DMS114 treated with DMSO at 0.1 percent for 48 hours (cell line): ENCODE measurements around the gene DCAF5.

Experiments
- DNase-seq: peaks from one replicate; lab custom pipeline; 2025; ENCODE audit not compliant: unreplicated experiment; lab: John Stamatoyannopoulos, UW

Gene DCAF5

GRCh38 chr14:69149461-69150244 is 3.3 kb downstream of the DCAF5 start:
- DNase-seq = no peak

GRCh38 chr14:69142101-69142500 is 10.8 kb downstream of the DCAF5 start:
- no peak for DNase-seq

GRCh38 chr14:69141550-69141949 is 11.4 kb downstream of the DCAF5 start:
- DNase-seq = no peak

- no peak for DNase-seq
Measured at GRCh38 chr14:69139743-69140142, 13.2 kb downstream of the DCAF5 start.

- no peak for DNase-seq
Measured at GRCh38 chr14:69137843-69138535, 14.9 kb downstream of the DCAF5 start.

- DNase-seq = no peak
Measured at GRCh38 chr14:69137416-69137815, 15.5 kb downstream of the DCAF5 start.

- no peak for DNase-seq
Measured at GRCh38 chr14:69135133-69135532, 17.8 kb downstream of the DCAF5 start.

- DNase-seq = no peak
Measured at GRCh38 chr14:69133206-69134125, 19.5 kb downstream of the DCAF5 start.

GRCh38 chr14:69132513-69133181 is 20.3 kb downstream of the DCAF5 start:
- DNase-seq = no peak

- no peak for DNase-seq
Measured at GRCh38 chr14:69131176-69131575, 21.7 kb downstream of the DCAF5 start.

- DNase-seq = peak; percentile 76
Measured at GRCh38 chr14:69129264-69129880, 23.5 kb downstream of the DCAF5 start.

- no peak for DNase-seq
Measured at GRCh38 chr14:69118305-69118704, 34.6 kb downstream of the DCAF5 start.

GRCh38 chr14:69117020-69117767 is 35.7 kb downstream of the DCAF5 start:
- DNase-seq = no peak

- no peak for DNase-seq
Measured at GRCh38 chr14:69115407-69116185, 37.3 kb downstream of the DCAF5 start.

GRCh38 chr14:69114763-69115162 is 38.2 kb downstream of the DCAF5 start:
- DNase-seq = no peak

GRCh38 chr14:69108358-69108757 is 44.6 kb downstream of the DCAF5 start:
- no peak for DNase-seq

- DNase-seq = peak; percentile 12
Measured at GRCh38 chr14:69107407-69108003, 45.4 kb downstream of the DCAF5 start.

- DNase-seq = no peak
Measured at GRCh38 chr14:69106451-69106850, 46.5 kb downstream of the DCAF5 start.

GRCh38 chr14:69105326-69105725 is 47.6 kb downstream of the DCAF5 start:
- DNase-seq = no peak
